H9 (cell line): Measurements from ENCODE around the gene HNRNPU. TPM values are rescaled to one million over a fixed set of nuclear protein-coding genes. Genes with fewer than 3 reads are reported as not detected.

ENCODE experiments used
- DNase-seq: peaks from one replicate; pipeline ENCODE4 v3.0.0-alpha.2; 2017
- H2AFZ ChIP-seq: one replicate; pipeline ENCODE4 v1.6.1; 2013; ENCODE audit warnings: mild to moderate bottlenecking, low read length, control low read depth, moderate library complexity
- H2AK5ac ChIP-seq: 2 replicates; pipeline ENCODE4 v1.6.1; 2013; ENCODE audit warnings: low read length, control low read depth, mixed read lengths; ENCODE audit not compliant: insufficient read length
- H2BK120ac ChIP-seq: one replicate; pipeline ENCODE4 v1.6.1; 2013; ENCODE audit warnings: low read depth, mild to moderate bottlenecking, low read length, control low read depth, inconsistent platforms; ENCODE audit not compliant: poor library complexity, severe bottlenecking
- H2BK12ac ChIP-seq: 2 replicates; pipeline ENCODE4 v1.6.1; 2013; ENCODE audit warnings: low read length, control low read depth, mixed read lengths, low read depth; ENCODE audit not compliant: insufficient read length
- H2BK15ac ChIP-seq: 2 replicates; pipeline ENCODE4 v1.6.1; 2013; ENCODE audit warnings: low read depth, low read length, control low read depth
- H2BK20ac ChIP-seq: one replicate; pipeline ENCODE4 v1.6.1; 2013; ENCODE audit warnings: low read depth, mild to moderate bottlenecking, low read length, control low read depth, inconsistent platforms; ENCODE audit not compliant: poor library complexity, severe bottlenecking
- H2BK5ac ChIP-seq: 2 replicates; pipeline ENCODE4 v1.6.1; 2013; ENCODE audit warnings: low read length, control low read depth, mixed read lengths; ENCODE audit not compliant: insufficient read length
- H3K14ac ChIP-seq: 2 replicates; pipeline ENCODE4 v1.6.1; 2013; ENCODE audit warnings: low read length, control low read depth; ENCODE audit not compliant: insufficient read depth
- H3K18ac ChIP-seq: 2 replicates; pipeline ENCODE4 v1.6.1; 2013; ENCODE audit warnings: low read depth, mild to moderate bottlenecking, mixed read lengths, low read length, control low read depth; ENCODE audit not compliant: insufficient read length
- H3K23ac ChIP-seq: 2 replicates; pipeline ENCODE4 v1.6.1; 2013; ENCODE audit warnings: low read length, control low read depth, mixed read lengths, low read depth; ENCODE audit not compliant: insufficient read length
- H3K23me2 ChIP-seq: 2 replicates; pipeline ENCODE4 v1.6.1; 2013; ENCODE audit warnings: low read depth, mild to moderate bottlenecking, mixed read lengths, low read length, control low read depth; ENCODE audit not compliant: insufficient read length, poor library complexity, severe bottlenecking
- H3K27ac ChIP-seq: 2 replicates; pipeline ENCODE4 v1.5.1; 2013; ENCODE audit warnings: low read length, control low read depth, mixed read lengths, low read depth; ENCODE audit not compliant: insufficient read length
- H3K27me3 ChIP-seq: 2 replicates; pipeline ENCODE4 v1.6.1; 2013; ENCODE audit warnings: low read length, control low read depth, inconsistent platforms; ENCODE audit not compliant: insufficient read depth
- H3K4ac ChIP-seq: 2 replicates; pipeline ENCODE4 v1.6.1; 2013; ENCODE audit warnings: low read depth, mild to moderate bottlenecking, control low read depth, inconsistent platforms, low read length, moderate library complexity
- H3K4me1 ChIP-seq: 2 replicates; pipeline ENCODE4 v1.6.1; 2013; ENCODE audit warnings: low read length, control low read depth, inconsistent platforms; ENCODE audit not compliant: insufficient read depth
- H3K4me2 ChIP-seq: 2 replicates; pipeline ENCODE4 v1.6.1; 2013; ENCODE audit warnings: low read length, control low read depth, mixed read lengths; ENCODE audit not compliant: insufficient read length, insufficient read depth
- H3K56ac ChIP-seq: 2 replicates; pipeline ENCODE4 v1.6.1; 2013; ENCODE audit warnings: low read depth, mild to moderate bottlenecking, mixed read lengths, low read length, control low read depth; ENCODE audit not compliant: insufficient read length
- H3K79me1 ChIP-seq: 2 replicates; pipeline ENCODE4 v1.6.1; 2013; ENCODE audit warnings: low read depth, mild to moderate bottlenecking, moderate library complexity, low read length, control low read depth, inconsistent platforms; ENCODE audit not compliant: insufficient read depth, poor library complexity, severe bottlenecking
- H3K79me2 ChIP-seq: 2 replicates; pipeline ENCODE4 v1.6.1; 2013; ENCODE audit warnings: low read length, control low read depth, inconsistent platforms; ENCODE audit not compliant: insufficient read depth
- H3K9ac ChIP-seq: 2 replicates; pipeline ENCODE4 v1.6.1; 2013; ENCODE audit warnings: low read length, control low read depth, mixed read lengths; ENCODE audit not compliant: insufficient read length; ENCODE audit errors: extremely low read depth
- H3K9me3 ChIP-seq: one replicate; pipeline ENCODE4 v1.6.1; 2013; ENCODE audit warnings: low read depth, low read length, inconsistent platforms; ENCODE audit not compliant: control insufficient read depth
- H3T11ph ChIP-seq: one replicate; pipeline ENCODE4 v1.6.1; 2013; ENCODE audit warnings: mild to moderate bottlenecking, low read length, control low read depth, inconsistent platforms
- H4K20me1 ChIP-seq: one replicate; pipeline ENCODE4 v1.6.1; 2013; ENCODE audit not compliant: control insufficient read depth, insufficient read length, insufficient read depth
- H4K5ac ChIP-seq: 2 replicates; pipeline ENCODE4 v1.6.1; 2013; ENCODE audit warnings: low read depth, mild to moderate bottlenecking, mixed read lengths, low read length, control low read depth; ENCODE audit not compliant: insufficient read length
- H4K8ac ChIP-seq: replicated peaks from 2 replicates; pipeline ENCODE4 v1.6.1; 2013; ENCODE audit warnings: low read length, control low read depth, mixed read lengths, low read depth; ENCODE audit not compliant: insufficient read length
- H4K91ac ChIP-seq: 2 replicates; pipeline ENCODE4 v1.6.1; 2013; ENCODE audit warnings: low read depth, mild to moderate bottlenecking, moderate library complexity, mixed read lengths, low read length, control low read depth; ENCODE audit not compliant: insufficient read length
- H3K27ac Mint-ChIP-seq, 3 experiments: 2 replicates in 2 of 3; 3 replicates in 1 of 3; pipeline ENCODE4 v1.8.0; 2020 to 2021; ENCODE audit warnings: mixed read lengths in 3 of 3, mild to moderate bottlenecking in 1 of 3, moderate library complexity in 1 of 3
- H3K27me3 Mint-ChIP-seq: 2 replicates; pipeline ENCODE4 v1.8.0; 2021; ENCODE audit warnings: low read depth, mild to moderate bottlenecking, moderate library complexity, mixed read lengths
- H3K36me3 Mint-ChIP-seq, 3 experiments: 2 replicates in 2 of 3; 3 replicates in 1 of 3; pipeline ENCODE4 v1.8.0; 2020 to 2021; ENCODE audit warnings: low read depth in 3 of 3, mixed read lengths in 3 of 3; ENCODE audit not compliant: insufficient read depth in 1 of 3
- H3K4me1 Mint-ChIP-seq, 2 experiments: 2 replicates each; pipeline ENCODE4 v1.8.0; 2020; ENCODE audit warnings: mixed read lengths in 2 of 2
- H3K4me3 Mint-ChIP-seq, 2 experiments: 2 replicates in 1 of 2; 3 replicates in 1 of 2; pipeline ENCODE4 v1.8.0; 2020 to 2021; ENCODE audit warnings: mild to moderate bottlenecking in 2 of 2, mixed read lengths in 2 of 2, moderate library complexity in 1 of 2
- H3K9me3 Mint-ChIP-seq, 2 experiments: 2 replicates in 1 of 2; 3 replicates in 1 of 2; pipeline ENCODE4 v1.8.0; 2020; ENCODE audit warnings: mild to moderate bottlenecking in 2 of 2, mixed read lengths in 2 of 2, moderate library complexity in 1 of 2
- total RNA-seq: library from RNA; stranded (reverse); gene quantifications from 2 replicates; pipeline ENCODE4 v1.2.1, GENCODE V29; 2021
- TF ChIP-seq, protein P1 (sequence below): fragments of 200-600 bp; sonication (generic); conservative IDR thresholded peaks from 3 replicates; pipeline ENCODE4 v1.8.0; 2021; ENCODE audit warnings: antibody characterized with exemption, mild to moderate bottlenecking

Gene HNRNPU
- total RNA-seq, 1 experiment from 2014 or later, result 657 TPM

DNA sequence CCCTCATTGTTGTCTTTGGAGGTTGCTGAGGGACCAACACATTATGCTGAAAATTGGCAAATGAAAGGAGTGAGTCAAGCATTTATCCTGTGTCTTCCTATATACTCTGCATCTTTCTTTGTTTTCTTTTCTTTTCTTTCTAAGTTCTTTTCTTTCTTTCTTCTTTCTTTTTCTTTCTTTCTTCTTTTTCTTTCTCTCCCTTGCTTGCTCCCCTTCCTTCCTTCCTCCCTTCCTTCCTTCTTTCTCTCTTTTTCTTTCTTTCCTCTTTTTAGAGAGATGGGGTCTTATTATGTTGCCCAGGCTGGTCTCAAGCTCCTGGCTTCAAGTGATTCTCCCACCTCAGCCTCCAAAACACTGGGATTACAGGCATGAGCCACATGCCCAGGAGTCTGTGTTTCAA lies 57.2 kb downstream of the HNRNPU start:
- Mint-ChIP-seq H3K27ac (no peak overlapping the region), H3K36me3 (no peaks in the 10 kb centered on the region; a peak in 1 of 7 replicates), H3K9me3 (no peaks in the 10 kb centered on the region; a peak in 1 of 5 replicates), H3K27me3 (no peaks in the 10 kb centered on the region), H3K4me1 (peaks cover 6 to 8% of the 10 kb centered on the region in 2 experiments), H3K4me3 (no peak overlapping the region)
- no peaks in the 10 kb centered on the region for H3K79me2 ChIP-seq
- H4K20me1 ChIP-seq, result no peaks in the 10 kb centered on the region
- no peak overlapping the region for H2BK5ac ChIP-seq
- H3T11ph ChIP-seq, result no peak overlapping the region
- no peak overlapping the region for H3K23ac ChIP-seq
- no peak overlapping the region for H2BK15ac ChIP-seq
- TF ChIP-seq, protein P1, sequence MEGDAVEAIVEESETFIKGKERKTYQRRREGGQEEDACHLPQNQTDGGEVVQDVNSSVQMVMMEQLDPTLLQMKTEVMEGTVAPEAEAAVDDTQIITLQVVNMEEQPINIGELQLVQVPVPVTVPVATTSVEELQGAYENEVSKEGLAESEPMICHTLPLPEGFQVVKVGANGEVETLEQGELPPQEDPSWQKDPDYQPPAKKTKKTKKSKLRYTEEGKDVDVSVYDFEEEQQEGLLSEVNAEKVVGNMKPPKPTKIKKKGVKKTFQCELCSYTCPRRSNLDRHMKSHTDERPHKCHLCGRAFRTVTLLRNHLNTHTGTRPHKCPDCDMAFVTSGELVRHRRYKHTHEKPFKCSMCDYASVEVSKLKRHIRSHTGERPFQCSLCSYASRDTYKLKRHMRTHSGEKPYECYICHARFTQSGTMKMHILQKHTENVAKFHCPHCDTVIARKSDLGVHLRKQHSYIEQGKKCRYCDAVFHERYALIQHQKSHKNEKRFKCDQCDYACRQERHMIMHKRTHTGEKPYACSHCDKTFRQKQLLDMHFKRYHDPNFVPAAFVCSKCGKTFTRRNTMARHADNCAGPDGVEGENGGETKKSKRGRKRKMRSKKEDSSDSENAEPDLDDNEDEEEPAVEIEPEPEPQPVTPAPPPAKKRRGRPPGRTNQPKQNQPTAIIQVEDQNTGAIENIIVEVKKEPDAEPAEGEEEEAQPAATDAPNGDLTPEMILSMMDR, result no peak
- H2AK5ac ChIP-seq, result no peak overlapping the region
- no peak overlapping the region for H3K27ac ChIP-seq
- no peak overlapping the region for H2AFZ ChIP-seq
- H3K56ac ChIP-seq, result no peak overlapping the region
- H2BK120ac ChIP-seq, result no peak overlapping the region
- no peak overlapping the region for H3K14ac ChIP-seq
- H2BK12ac ChIP-seq, result no peak overlapping the region
- H3K23me2 ChIP-seq, result no peaks in the 10 kb centered on the region
- H3K27me3 ChIP-seq, result no peaks in the 10 kb centered on the region
- no peak for DNase-seq
- H4K5ac ChIP-seq, result no peak overlapping the region
- H3K4me1 ChIP-seq, result no peaks in the 10 kb centered on the region; the same call in 1 of the 2 replicates
- no peaks in the 10 kb centered on the region for H3K9me3 ChIP-seq
- no peak overlapping the region for H4K8ac ChIP-seq
- no peak overlapping the region for H3K18ac ChIP-seq
- H4K91ac ChIP-seq, result no peak overlapping the region
- H2BK20ac ChIP-seq, result no peak overlapping the region
- no peak overlapping the region for H3K9ac ChIP-seq
- H3K4me2 ChIP-seq, result no peak overlapping the region
- no peak overlapping the region for H3K4ac ChIP-seq
- no peaks in the 10 kb centered on the region for H3K79me1 ChIP-seq
